Esophagus mucosa (tissue), 1 donor: Measurements from ENCODE around the gene METTL6. TPM values are rescaled to one million over a fixed set of nuclear protein-coding genes. Genes with fewer than 3 reads are reported as not detected.
"Not testable (repeated sequence)": the region's sequence is repeated elsewhere in the genome, so short reads cannot be mapped to it uniquely, and the experiment has no call there.

ENCODE experiments used
- ATAC-seq: fragments of 200-7000 bp; cut with Tn5 transposase; one replicate; pipeline ENCODE4 v1.9.1; 2020
- total RNA-seq: library from RNA; stranded (reverse); gene quantifications from one replicate; pipeline ENCODE4 v1.2.4, GENCODE V29; 2023
- donor health status: DM: yes; HTN: yes; CAD: no.

The METTL6 gene
- total RNA-seq: 10.8 TPM

GRCh38 chr3:15427182-15427880 is at the start of gene METTL6, which contains the start of gene EAF1:
Gene METTL6 (minus strand): TSS chr3:15427544. CDS start chr3:15426511, 1,033 bp downstream.
Gene EAF1 (plus strand): TSS chr3:15427598. CDS start chr3:15427780, 182 bp downstream.
- peak; percentile 75 for ATAC-seq

DNA sequence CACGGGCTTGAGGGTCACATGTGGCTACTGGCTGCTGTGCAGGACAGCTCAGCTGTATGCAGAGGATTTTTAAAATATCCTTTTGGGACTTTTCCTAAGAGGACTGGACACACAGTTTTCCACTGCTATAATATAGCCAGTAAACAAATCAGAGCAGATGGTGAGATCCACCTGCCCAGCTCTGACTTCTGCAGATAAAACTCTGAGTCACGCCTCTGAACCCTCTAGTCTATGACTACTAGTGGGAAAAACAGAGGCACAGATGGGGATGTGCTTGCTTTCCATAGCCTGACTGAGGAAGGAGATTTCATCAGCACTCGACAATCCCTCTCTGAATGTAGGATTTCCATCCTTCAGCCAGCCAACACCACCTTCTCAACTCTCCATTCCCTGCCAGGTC is 49.0 kb upstream of the METTL6 start:
- no peak for ATAC-seq

DNA sequence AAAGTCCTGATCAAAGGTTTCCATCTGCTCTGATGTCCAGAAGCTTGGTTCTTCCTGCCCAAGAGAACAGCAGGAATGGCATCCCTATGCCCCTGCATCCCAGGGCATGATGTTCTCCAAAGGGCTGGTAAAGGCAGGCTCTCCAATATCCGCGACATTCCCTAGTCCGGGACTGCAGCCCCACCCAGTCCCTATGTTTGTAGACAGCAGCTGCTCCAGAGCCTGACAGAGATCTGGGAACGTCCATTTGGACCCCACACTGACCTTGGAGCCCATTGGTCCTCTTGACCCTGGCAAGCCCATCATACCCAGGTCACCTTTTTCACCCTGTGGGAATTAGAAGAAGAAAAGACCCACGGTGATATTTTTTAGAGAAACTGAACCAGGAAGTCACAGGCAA is 47.8 kb upstream of the METTL6 start:
- no peak for ATAC-seq

DNA sequence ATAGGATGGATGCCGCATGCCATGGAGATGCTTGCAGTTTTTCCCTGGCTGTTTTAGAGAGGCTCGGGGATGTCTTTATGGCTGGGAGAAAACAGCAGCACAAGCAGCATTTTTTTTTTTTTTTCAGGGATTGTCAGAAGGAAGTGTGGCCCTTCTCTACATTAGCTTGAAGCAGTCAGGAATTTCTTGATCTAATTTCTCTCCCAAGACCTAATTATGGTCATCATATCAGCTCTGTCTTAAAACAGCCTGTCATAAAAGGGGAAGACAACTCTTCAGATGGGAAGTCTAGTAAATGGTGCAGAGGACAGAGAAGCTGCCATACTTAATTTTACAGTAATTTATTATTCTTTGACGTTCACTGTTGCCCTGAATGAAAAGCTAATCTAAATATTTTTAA is 44.5 kb upstream of the METTL6 start:
- no peak for ATAC-seq

DNA sequence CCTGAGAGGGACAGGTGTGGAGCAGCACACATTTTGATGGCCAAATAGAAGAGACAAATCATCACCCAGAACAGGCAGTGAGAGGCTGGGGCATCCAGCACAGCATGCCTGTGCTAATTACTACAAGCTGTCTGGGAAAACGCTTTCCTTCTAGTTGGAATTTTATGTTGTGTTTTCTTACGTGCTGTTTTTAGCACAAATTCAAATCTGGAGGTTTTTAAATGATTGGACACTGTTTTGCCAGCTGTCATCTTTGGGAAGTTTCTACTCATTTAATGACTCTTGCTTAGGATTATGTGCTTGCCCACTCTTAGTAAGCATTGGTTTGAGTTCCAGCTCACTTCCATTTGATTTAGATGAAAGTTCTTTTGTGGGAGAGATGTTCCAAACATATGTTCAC is 43.5 kb upstream of the METTL6 start:
- ATAC-seq: no peak

GRCh38 chr3:15470261-15470660 is 42.9 kb upstream of the METTL6 start:
- no peak for ATAC-seq

GRCh38 chr3:15467227-15468181 is 40.2 kb upstream of the METTL6 start:
- no peak for ATAC-seq

DNA sequence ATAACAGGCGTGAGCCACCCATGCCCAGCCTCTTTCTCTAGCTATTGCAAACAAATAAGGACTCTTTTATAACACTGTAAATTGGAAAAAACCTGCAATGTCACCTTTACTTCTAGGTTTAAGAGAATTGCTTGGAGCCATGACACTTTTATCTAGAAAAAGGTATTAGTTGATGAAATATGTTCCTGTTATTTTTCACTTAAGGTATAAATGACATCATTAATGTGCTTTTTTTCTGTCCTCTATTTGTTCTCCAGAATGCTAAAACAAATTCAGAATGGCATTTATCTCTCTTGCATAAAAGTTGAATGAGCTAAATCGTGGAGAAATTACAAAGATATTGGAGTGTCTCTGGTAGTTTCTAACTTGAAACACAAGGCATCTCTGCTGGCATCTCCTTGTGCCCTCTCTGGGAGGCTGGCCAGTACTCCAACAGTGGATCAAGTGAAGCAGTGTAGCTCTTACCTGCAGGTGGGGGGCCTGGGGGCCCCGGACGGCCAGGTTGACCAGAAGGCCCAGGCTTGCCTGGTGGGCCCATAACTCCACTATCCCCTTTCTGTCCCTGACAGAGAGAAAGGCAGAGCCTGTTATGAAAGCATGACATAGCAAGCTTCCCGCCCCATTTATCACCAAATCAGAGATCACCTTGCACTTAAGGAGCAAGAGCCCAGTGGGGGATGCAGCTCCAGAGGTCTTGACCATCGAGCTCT is 38.7 kb upstream of the METTL6 start:
- no peak for ATAC-seq

- ATAC-seq: no peak
These were observed 35.1 kb upstream of the METTL6 start for GRCh38 chr3:15462451-15462850.

GRCh38 chr3:15460891-15461531 is 33.7 kb upstream of the METTL6 start:
- ATAC-seq: no peak

- ATAC-seq: no peak
These were observed 31.0 kb upstream of the METTL6 start for GRCh38 chr3:15458212-15458780.

DNA sequence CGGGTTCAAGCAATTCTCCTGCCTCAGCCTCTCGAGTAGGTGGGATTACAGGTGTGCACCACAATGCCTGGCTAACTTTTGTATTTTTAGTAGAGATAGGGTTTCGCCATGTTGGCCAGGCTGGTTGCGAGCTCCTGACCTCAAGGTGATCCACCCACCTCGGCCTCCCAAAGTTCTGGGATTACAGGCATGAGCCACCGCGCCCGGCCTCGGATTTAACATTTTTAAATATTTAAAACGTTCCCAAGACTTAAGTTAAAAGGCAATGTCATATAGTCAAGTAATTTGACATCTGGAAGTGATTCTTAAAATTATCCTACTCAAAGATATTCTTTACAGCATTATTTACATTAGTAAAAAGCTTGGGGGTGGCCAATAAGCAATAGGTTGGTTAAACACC is 29.6 kb upstream of the METTL6 start:
- not testable (repeated sequence) for ATAC-seq

DNA sequence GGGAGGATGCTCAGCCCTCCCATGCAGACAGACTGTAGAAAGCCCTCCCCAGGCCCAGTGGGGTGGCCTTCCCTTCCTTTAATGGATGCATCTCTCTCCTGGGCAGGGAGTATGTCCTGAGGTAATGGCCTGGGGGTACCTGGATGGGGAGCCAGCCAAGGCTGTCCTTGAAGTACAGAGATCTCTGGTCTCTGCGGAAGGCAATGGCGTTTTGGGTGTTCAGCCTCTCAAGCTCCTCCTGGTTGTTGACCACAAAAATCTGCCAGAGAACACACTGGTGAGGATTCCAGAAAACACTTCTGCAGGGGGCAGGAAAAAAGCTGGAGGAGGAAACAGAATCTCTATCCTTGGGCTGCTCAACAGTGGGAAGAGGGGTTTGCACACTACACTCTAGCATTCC is 29.0 kb upstream of the METTL6 start:
- ATAC-seq: no peak

GRCh38 chr3:15455756-15456155 is 28.4 kb upstream of the METTL6 start:
- ATAC-seq: no peak

- ATAC-seq: no peak
These were observed 27.6 kb upstream of the METTL6 start for GRCh38 chr3:15454965-15455364.

DNA sequence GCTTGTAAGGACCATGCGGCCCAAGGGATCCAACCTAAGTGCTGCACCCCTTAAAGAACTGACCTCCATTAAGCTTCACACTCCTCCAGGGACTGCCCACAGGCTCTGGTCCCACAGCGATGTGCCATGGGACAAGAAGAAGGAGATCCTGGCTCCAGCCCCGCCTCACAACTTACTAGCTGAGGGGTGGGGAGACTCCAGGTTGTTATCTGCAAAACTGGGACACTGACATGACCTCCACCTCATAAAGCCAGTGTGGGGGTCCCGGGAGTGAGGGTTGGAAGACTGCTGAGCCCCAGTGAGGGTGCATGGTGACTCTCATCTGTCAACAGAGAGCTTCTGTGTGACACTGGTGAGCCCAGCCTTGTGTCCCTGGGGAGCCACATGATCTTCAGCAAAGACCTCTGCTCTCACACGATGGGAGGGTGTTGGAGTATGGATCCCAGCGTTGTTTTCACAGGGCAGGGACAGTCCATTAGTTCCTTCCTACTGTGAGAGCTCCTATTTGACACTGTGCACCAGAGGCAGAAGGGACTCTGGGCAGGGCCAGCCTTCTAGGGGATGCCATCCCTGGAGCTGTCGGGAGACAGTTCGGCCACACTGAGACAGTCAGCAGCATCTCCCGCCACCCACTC is 26.8 kb upstream of the METTL6 start:
- ATAC-seq: no peak

GRCh38 chr3:15453501-15453900 is 26.2 kb upstream of the METTL6 start:
- no peak for ATAC-seq

GRCh38 chr3:15452961-15453360 is 25.6 kb upstream of the METTL6 start:
- no peak for ATAC-seq

GRCh38 chr3:15452156-15452555 is 24.8 kb upstream of the METTL6 start:
- no peak for ATAC-seq

- ATAC-seq: no peak
These were observed 24.1 kb upstream of the METTL6 start for GRCh38 chr3:15451216-15452113.
